ENCODE data around the gene MPDZ.

GRCh38 chr9:13125261-13125660, 154.2 kb downstream of the MPDZ start:
- TF ChIP-seq CTCF (IDR thresholded peaks at IDR 0.05), result no peak
- no peak for TF ChIP-seq EZH2 (IDR thresholded peaks at IDR 0.05)

Measured in neural progenitor cell (in vitro differentiated cells).